Memory B cell (primary cell): Measurements from ENCODE around the gene CLN3.
"Not testable (repeated sequence)": the region's sequence is repeated elsewhere in the genome, so short reads cannot be mapped to it uniquely, and the experiment has no call there.

Source experiments
- ATAC-seq: fragments of 150-1000 bp; cut with Tn5 transposase; 2 replicates; pipeline ENCODE4 v1.10.0; 2021; ENCODE audit warnings: low read depth, mild to moderate bottlenecking, moderate library complexity
- DNase-seq, 2 donors: peaks; one replicate each; pipeline ENCODE4 v3.0.0; 2022; ENCODE audit warnings: low spot score in 2 of 2
- H3K27ac Mint-ChIP-seq: one replicate; pipeline ENCODE4 v1.8.0; 2022; ENCODE audit warnings: mild to moderate bottlenecking, moderate library complexity, mixed read lengths
- H3K27me3 Mint-ChIP-seq: one replicate; pipeline ENCODE4 v1.8.0; 2022; ENCODE audit warnings: mixed read lengths
- H3K36me3 Mint-ChIP-seq: one replicate; pipeline ENCODE4 v1.8.0; 2022; ENCODE audit warnings: mild to moderate bottlenecking, mixed read lengths
- H3K4me1 Mint-ChIP-seq: one replicate; pipeline ENCODE4 v1.8.0; 2022; ENCODE audit warnings: mixed read lengths
- H3K4me3 Mint-ChIP-seq: one replicate; pipeline ENCODE4 v1.8.0; 2022; ENCODE audit warnings: mild to moderate bottlenecking, moderate library complexity, mixed read lengths
- H3K9me3 Mint-ChIP-seq: one replicate; pipeline ENCODE4 v1.8.0; 2022; ENCODE audit warnings: mixed read lengths

Gene CLN3

DNA sequence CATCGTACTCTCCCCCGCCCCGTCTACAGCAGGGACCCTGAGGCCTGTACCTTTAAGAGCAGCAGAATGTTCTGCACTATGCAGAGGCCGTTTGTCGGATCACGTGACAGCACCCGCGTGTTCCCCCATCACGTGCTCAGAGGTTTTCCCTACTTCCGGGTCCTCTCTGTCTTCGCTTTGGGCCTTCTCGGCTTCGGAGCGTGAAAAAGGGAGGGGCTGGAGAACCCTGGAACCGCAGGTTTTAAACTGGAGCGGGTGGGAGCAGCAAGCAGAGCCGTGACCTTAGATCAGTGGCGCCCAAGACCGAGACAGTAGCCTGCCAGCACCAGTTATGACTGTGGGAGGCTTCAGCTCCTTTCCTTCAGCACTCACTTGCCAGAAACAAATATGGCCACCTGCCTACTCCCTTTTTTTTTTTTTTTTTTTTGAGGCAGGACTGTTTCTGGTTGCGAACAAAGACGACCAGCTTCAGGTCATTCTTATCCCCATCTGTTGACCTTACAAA is at the start of gene CLN3:
TSS of gene CLN3 (minus strand) at position 105 of the 505 bp plus-strand sequence. CDS start 315 bp downstream, outside the sequence.
- Mint-ChIP-seq H3K36me3 (peaks cover 12% of the 10 kb centered on the region), H3K9me3 (no peaks in the 10 kb centered on the region), H3K4me3 (peak within 1 kb of the TSS; percentile 96), H3K27me3 (no peaks in the 10 kb centered on the region), H3K27ac (peak within 1 kb of the TSS; percentile 99), H3K4me1 (peaks cover 33% of the 10 kb centered on the region)
- peak; percentile 87 to 90 for DNase-seq
- peak; percentile 78 for ATAC-seq

DNA sequence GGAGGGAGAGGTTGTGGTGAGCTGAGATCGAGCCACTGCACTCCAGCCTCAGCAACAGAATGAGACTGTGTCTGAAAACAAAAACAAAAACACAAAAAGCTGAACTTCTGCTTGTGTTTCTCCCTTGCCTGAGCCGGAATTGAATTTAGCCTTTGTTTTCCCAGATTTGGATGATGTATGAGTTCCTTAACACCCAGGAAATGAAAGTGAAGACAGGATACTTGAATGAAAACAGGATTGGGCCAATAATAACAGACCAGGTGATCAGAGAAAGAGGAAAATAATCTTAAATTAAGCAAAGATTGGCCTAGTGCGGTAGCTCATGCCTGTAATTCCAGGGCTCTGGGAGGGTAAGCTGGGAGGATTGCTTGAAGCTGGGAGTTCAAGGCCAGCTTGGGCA is 48.5 kb upstream of the CLN3 start:
- H3K4me1 Mint-ChIP-seq, result peaks cover 2% of the 10 kb centered on the region
- ATAC-seq (no peak), DNase-seq (no peak)
- H3K36me3 Mint-ChIP-seq, result peaks cover 4% of the 10 kb centered on the region
- H3K27ac Mint-ChIP-seq, result no peak overlapping the region
- no peak overlapping the region for H3K4me3 Mint-ChIP-seq
- H3K9me3 Mint-ChIP-seq, result peaks cover 2% of the 10 kb centered on the region
- peaks cover 17% of the 10 kb centered on the region for H3K27me3 Mint-ChIP-seq

GRCh38 chr16:28538733-28539596 is 47.1 kb upstream of the CLN3 start, which contains the start of gene NUPR1:
TSS of gene NUPR1 (minus strand) at chr16:28538974. CDS start at chr16:28538907, 67 bp downstream.
- no peak for DNase-seq
- no peak within 1 kb of the TSS for H3K4me3 Mint-ChIP-seq
- peaks cover 18% of the 10 kb centered on the region for H3K27me3 Mint-ChIP-seq
- peaks cover 4% of the 10 kb centered on the region for H3K36me3 Mint-ChIP-seq
- H3K27ac Mint-ChIP-seq, result no peak within 1 kb of the TSS
- ATAC-seq, result no peak
- H3K9me3 Mint-ChIP-seq, result peaks cover 2% of the 10 kb centered on the region
- H3K4me1 Mint-ChIP-seq, result peaks cover 2% of the 10 kb centered on the region

DNA sequence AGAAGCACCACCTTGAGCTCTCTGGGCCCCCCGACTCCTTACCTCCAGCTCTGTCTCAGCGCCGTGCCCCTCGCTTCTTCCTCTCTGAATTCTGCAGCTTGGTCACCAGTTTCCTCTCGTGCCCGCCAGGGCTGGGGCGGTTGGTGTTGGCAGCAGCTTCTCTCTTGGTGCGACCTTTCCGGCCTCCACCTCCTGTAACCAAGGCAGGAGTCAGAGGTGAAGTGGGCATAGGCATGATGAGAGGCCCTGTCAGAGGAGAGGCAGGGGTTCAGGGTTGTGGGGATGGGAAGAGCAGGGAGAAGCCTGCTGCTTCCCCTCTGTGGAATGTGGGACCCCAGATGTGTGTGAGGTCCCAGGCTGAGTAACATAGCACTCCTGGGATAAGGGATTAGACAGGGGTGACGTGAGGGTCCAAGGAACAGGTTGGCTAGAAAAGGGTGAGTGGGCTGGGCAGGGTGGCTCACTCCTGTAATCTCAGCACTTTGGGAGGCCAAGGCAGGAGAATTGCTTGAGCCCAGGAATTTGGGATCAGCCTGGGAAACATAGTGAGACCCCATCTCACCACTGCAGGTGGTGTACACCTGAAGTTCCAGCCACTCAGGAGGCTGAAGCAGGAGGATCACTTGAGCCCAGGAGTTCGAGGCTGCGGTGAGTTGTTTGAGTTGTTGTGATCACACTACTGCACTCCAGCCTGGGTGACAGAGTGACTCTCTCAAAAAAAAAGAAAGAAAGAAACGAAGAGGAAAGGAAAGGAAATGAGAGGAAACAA is 46.3 kb upstream of the CLN3 start:
- peaks cover 2% of the 10 kb centered on the region for H3K9me3 Mint-ChIP-seq
- H3K4me1 Mint-ChIP-seq, result peaks cover 2% of the 10 kb centered on the region

DNA sequence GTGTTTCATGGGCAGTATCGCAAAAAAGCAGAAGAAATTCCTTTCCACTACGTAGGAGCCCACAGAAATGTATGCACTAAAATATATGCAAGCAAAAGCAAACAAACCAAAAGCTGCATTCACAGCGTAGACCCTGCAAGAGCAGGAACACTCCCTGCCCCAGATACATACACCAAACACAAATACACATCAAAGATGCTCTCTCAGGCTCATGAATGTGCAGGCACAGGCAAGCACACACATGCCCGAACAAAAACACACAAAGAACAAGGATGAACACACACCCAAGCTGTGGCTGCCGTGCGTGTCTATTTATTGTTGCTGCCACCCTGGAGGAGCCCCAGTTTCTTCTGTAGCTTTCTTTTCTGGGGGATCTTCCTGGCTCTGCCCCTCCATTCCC is 45.2 kb upstream of the CLN3 start:
- Mint-ChIP-seq H3K27me3 (peaks cover 19% of the 10 kb centered on the region), H3K9me3 (peaks cover 2% of the 10 kb centered on the region), H3K4me1 (no peaks in the 10 kb centered on the region), H3K4me3 (no peak overlapping the region), H3K36me3 (peaks cover 4% of the 10 kb centered on the region), H3K27ac (no peak overlapping the region)
- ATAC-seq (no peak), DNase-seq (no peak)

More for the DNA sequence above, 46.3 kb upstream of the CLN3 start:
- ATAC-seq, result no peak
- no peak for DNase-seq
- H3K27ac Mint-ChIP-seq, result no peak overlapping the region
- no peak overlapping the region for H3K4me3 Mint-ChIP-seq
- H3K27me3 Mint-ChIP-seq, result peaks cover 18% of the 10 kb centered on the region
- peaks cover 4% of the 10 kb centered on the region for H3K36me3 Mint-ChIP-seq

- Mint-ChIP-seq H3K27me3 (peaks cover 15% of the 10 kb centered on the region), H3K9me3 (peaks cover 2% of the 10 kb centered on the region), H3K27ac (no peak overlapping the region), H3K36me3 (peaks cover 4% of the 10 kb centered on the region), H3K4me1 (no peaks in the 10 kb centered on the region), H3K4me3 (no peak overlapping the region)
- no peak for ATAC-seq
- no peak for DNase-seq
Measured at GRCh38 chr16:28534542-28535373, 42.9 kb upstream of the CLN3 start.

GRCh38 chr16:28532940-28533647 is 41.2 kb upstream of the CLN3 start:
- Mint-ChIP-seq H3K36me3 (peaks cover 4% of the 10 kb centered on the region), H3K4me3 (no peak overlapping the region), H3K9me3 (peaks cover 2% of the 10 kb centered on the region), H3K4me1 (no peaks in the 10 kb centered on the region), H3K27me3 (peaks cover 10% of the 10 kb centered on the region), H3K27ac (no peak overlapping the region)
- no peak for DNase-seq
- ATAC-seq, result no peak

- H3K27me3 Mint-ChIP-seq, result peaks cover 6% of the 10 kb centered on the region
- H3K27ac Mint-ChIP-seq, result no peak overlapping the region
- no peak for ATAC-seq
Measured at GRCh38 chr16:28531777-28532744, 40.2 kb upstream of the CLN3 start.

GRCh38 chr16:28529124-28529523 is 37.2 kb upstream of the CLN3 start:
- H3K27me3 Mint-ChIP-seq, result peaks cover 2% of the 10 kb centered on the region
- no peak overlapping the region for H3K4me3 Mint-ChIP-seq
- no peak overlapping the region for H3K27ac Mint-ChIP-seq
- no peak for ATAC-seq
- H3K9me3 Mint-ChIP-seq, result no peaks in the 10 kb centered on the region
- peaks cover 2% of the 10 kb centered on the region for H3K4me1 Mint-ChIP-seq
- DNase-seq, result no peak
- H3K36me3 Mint-ChIP-seq, result no peaks in the 10 kb centered on the region

More at GRCh38 chr16:28531777-28532744, 40.2 kb upstream of the CLN3 start:
- H3K9me3 Mint-ChIP-seq, result peaks cover 2% of the 10 kb centered on the region
- H3K4me1 Mint-ChIP-seq, result no peaks in the 10 kb centered on the region
- DNase-seq, result no peak
- H3K4me3 Mint-ChIP-seq, result no peak overlapping the region
- H3K36me3 Mint-ChIP-seq, result peaks cover 3% of the 10 kb centered on the region

GRCh38 chr16:28528463-28528867 is 36.6 kb upstream of the CLN3 start:
- Mint-ChIP-seq H3K27me3 (peaks cover 2% of the 10 kb centered on the region), H3K4me1 (peaks cover 2% of the 10 kb centered on the region), H3K4me3 (no peak overlapping the region), H3K27ac (no peak overlapping the region), H3K9me3 (no peaks in the 10 kb centered on the region), H3K36me3 (no peaks in the 10 kb centered on the region)
- ATAC-seq, result no peak
- DNase-seq, result no peak

DNA sequence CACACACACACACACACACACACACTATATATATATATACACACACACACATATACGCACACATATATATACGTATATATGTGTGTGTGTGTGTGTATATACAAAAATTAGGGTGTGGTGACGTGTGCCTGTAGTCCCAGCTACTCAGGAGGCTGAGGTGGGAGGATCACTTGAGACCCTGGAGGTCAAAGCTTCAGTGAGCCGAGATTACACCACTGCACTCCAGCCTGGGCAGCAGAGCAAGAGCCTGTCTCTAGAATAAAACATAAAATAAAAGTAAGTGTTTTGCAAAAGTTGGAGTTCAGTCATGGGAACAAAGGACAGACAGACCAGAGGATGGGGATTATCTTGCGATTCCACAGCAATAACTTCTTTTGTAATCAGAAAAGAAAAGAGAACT is 36.1 kb upstream of the CLN3 start:
- Mint-ChIP-seq H3K27ac (no peak overlapping the region), H3K27me3 (peaks cover 2% of the 10 kb centered on the region), H3K9me3 (no peaks in the 10 kb centered on the region), H3K4me1 (peaks cover 5% of the 10 kb centered on the region), H3K36me3 (no peaks in the 10 kb centered on the region), H3K4me3 (no peak overlapping the region)
- ATAC-seq (no peak), DNase-seq (no peak)

- not testable (repeated sequence) for H3K36me3 Mint-ChIP-seq, H3K4me3 Mint-ChIP-seq, ATAC-seq, DNase-seq, H3K4me1 Mint-ChIP-seq, H3K9me3 Mint-ChIP-seq, H3K27ac Mint-ChIP-seq, H3K27me3 Mint-ChIP-seq
Measured at GRCh38 chr16:28527100-28527785, 35.4 kb upstream of the CLN3 start.
